WTC11 (cell line): ENCODE measurements around the gene PCED1A. TPM values are rescaled to one million over a fixed set of nuclear protein-coding genes. Genes with fewer than 3 reads are reported as not detected.

Source experiments
- AFF4 ChIP-seq: sonication (generic); formaldehyde crosslinking; IDR thresholded peaks from 2 replicates; pipeline ENCODE4 v1.8.1; 2023; ENCODE audit warnings: mild to moderate bottlenecking, missing genetic modification reagents, borderline replicate concordance
- CBFB ChIP-seq: sonication (generic); formaldehyde crosslinking; IDR thresholded peaks from 2 replicates; pipeline ENCODE4 v1.8.1; 2022; ENCODE audit warnings: mild to moderate bottlenecking, low read depth, missing genetic modification reagents
- CDX4 ChIP-seq: fragments of 250-450 bp; sonication (Bioruptor Pico); IDR thresholded peaks from 2 replicates; pipeline ENCODE4 v1.9.0; 2021; ENCODE audit warnings: moderate library complexity, mild to moderate bottlenecking, inconsistent platforms, borderline replicate concordance
- CREB1 ChIP-seq: sonication (generic); formaldehyde crosslinking; IDR thresholded peaks from 2 replicates; pipeline ENCODE4 v1.8.0; 2023; ENCODE audit warnings: mild to moderate bottlenecking, missing genetic modification reagents
- CTCF ChIP-seq: fragments of 200-600 bp; IDR thresholded peaks from 2 replicates; pipeline ENCODE4 v1.8.0; 2022; ENCODE audit warnings: antibody characterized with exemption
- FOXJ3 ChIP-seq: sonication (generic); formaldehyde crosslinking; IDR thresholded peaks from 2 replicates; pipeline ENCODE4 v1.9.0; 2021; ENCODE audit warnings: missing genetic modification reagents, mild to moderate bottlenecking, borderline replicate concordance
- FOXK1 ChIP-seq: sonication (generic); formaldehyde crosslinking; IDR thresholded peaks from 2 replicates; pipeline ENCODE4 v1.8.0; 2022; ENCODE audit warnings: mild to moderate bottlenecking, moderate library complexity, missing genetic modification reagents
- FOXP4 ChIP-seq: sonication (generic); formaldehyde crosslinking; IDR thresholded peaks from 2 replicates; pipeline ENCODE4 v1.8.0; 2022; ENCODE audit warnings: mild to moderate bottlenecking, missing genetic modification reagents
- GTF2I ChIP-seq: fragments of 250-450 bp; sonication (Bioruptor Pico); conservative IDR thresholded peaks from 2 replicates; pipeline ENCODE4 v1.4.0; 2021; ENCODE audit warnings: mild to moderate bottlenecking
- HMGA2 ChIP-seq: fragments of 250-450 bp; sonication (Bioruptor Pico); IDR thresholded peaks from 2 replicates; pipeline ENCODE4 v1.4.0; 2021; ENCODE audit warnings: mild to moderate bottlenecking, moderate library complexity
- HMGXB4 ChIP-seq: sonication (generic); formaldehyde crosslinking; IDR thresholded peaks from 2 replicates; pipeline ENCODE4 v1.8.1; 2023; ENCODE audit warnings: mild to moderate bottlenecking, moderate library complexity, missing genetic modification reagents
- JUN ChIP-seq: sonication (generic); formaldehyde crosslinking; IDR thresholded peaks from 2 replicates; pipeline ENCODE4 v1.8.0; 2023; ENCODE audit warnings: mild to moderate bottlenecking, missing genetic modification reagents
- MYBL2 ChIP-seq: sonication (generic); formaldehyde crosslinking; IDR thresholded peaks from 2 replicates; pipeline ENCODE4 v1.8.1; 2023; ENCODE audit warnings: mild to moderate bottlenecking, moderate library complexity, missing genetic modification reagents
- NFATC4 ChIP-seq: fragments of 250-450 bp; sonication (Bioruptor Pico); IDR thresholded peaks from 2 replicates; pipeline ENCODE4 v1.9.0; 2021; ENCODE audit warnings: mild to moderate bottlenecking
- NR2C2 ChIP-seq: sonication (generic); formaldehyde crosslinking; IDR thresholded peaks from 2 replicates; pipeline ENCODE4 v1.8.0; 2022; ENCODE audit warnings: mild to moderate bottlenecking, missing genetic modification reagents
- SOX15 ChIP-seq: fragments of 250-450 bp; sonication (Bioruptor Pico); IDR thresholded peaks from 2 replicates; pipeline ENCODE4 v1.9.0; 2021; ENCODE audit warnings: mild to moderate bottlenecking
- ZBTB43 ChIP-seq: sonication (generic); formaldehyde crosslinking; IDR thresholded peaks from 2 replicates; pipeline ENCODE4 v1.8.1; 2023; ENCODE audit warnings: mild to moderate bottlenecking, missing genetic modification reagents
- ZMAT4 ChIP-seq: fragments of 250-450 bp; sonication (Bioruptor Pico); IDR thresholded peaks from 2 replicates; pipeline ENCODE4 v1.9.0; 2021; ENCODE audit warnings: mild to moderate bottlenecking
- ZNF121 ChIP-seq: sonication (generic); formaldehyde crosslinking; IDR thresholded peaks from 2 replicates; pipeline ENCODE4 v1.8.0; 2023; ENCODE audit warnings: missing genetic modification reagents
- ZNF138 ChIP-seq: sonication (generic); formaldehyde crosslinking; conservative IDR thresholded peaks from 2 replicates; pipeline ENCODE4 v1.8.1; 2022; ENCODE audit warnings: mild to moderate bottlenecking, moderate library complexity, missing genetic modification reagents
- ZNF263 ChIP-seq: sonication (generic); formaldehyde crosslinking; IDR thresholded peaks from 2 replicates; pipeline ENCODE4 v1.8.1; 2022; ENCODE audit warnings: low read depth, mild to moderate bottlenecking, moderate library complexity, missing genetic modification reagents
- ZNF317 ChIP-seq: sonication (generic); formaldehyde crosslinking; IDR thresholded peaks from 2 replicates; pipeline ENCODE4 v1.8.1; 2023; ENCODE audit warnings: low read depth, mild to moderate bottlenecking, moderate library complexity, missing genetic modification reagents, borderline replicate concordance
- ZNF396 ChIP-seq: fragments of 250-450 bp; sonication (Bioruptor Pico); IDR thresholded peaks from 2 replicates; pipeline ENCODE4 v1.8.0; 2021; ENCODE audit warnings: mild to moderate bottlenecking, moderate library complexity, borderline replicate concordance
- ZNF423 ChIP-seq: fragments of 250-450 bp; sonication (Bioruptor Pico); IDR thresholded peaks from 2 replicates; pipeline ENCODE4 v2.1.2; 2022; ENCODE audit warnings: mild to moderate bottlenecking, moderate library complexity
- ZNF512 ChIP-seq: sonication (generic); formaldehyde crosslinking; IDR thresholded peaks from 2 replicates; pipeline ENCODE4 v1.8.1; 2022; ENCODE audit warnings: missing genetic modification reagents, borderline replicate concordance
- ZNF671 ChIP-seq: fragments of 250-450 bp; sonication (Bioruptor Pico); IDR thresholded peaks from 2 replicates; pipeline ENCODE4 v1.8.0; 2021; ENCODE audit warnings: mild to moderate bottlenecking
- total RNA-seq: library from RNA; stranded (reverse); gene quantifications from 3 replicates; pipeline ENCODE4 v1.2.3, GENCODE V29; 2021

The PCED1A gene
- total RNA-seq, 1 experiment from 2014 or later = 19.7 TPM

GRCh38 chr20:2872459-2873009, 32.1 kb upstream of the PCED1A start (continued):
- no peak for TF ChIP-seq ZBTB43 (CRISPR knock-in tag)
- no peak for TF ChIP-seq GTF2I
- no peak for TF ChIP-seq HMGA2
- no peak for TF ChIP-seq ZNF512 (CRISPR knock-in tag)
- TF ChIP-seq CTCF = peak; percentile 39; the same call in 1 of the 2 replicates
- TF ChIP-seq ZNF317 = no peak
- no peak for TF ChIP-seq ZNF671 (CRISPR knock-in tag)
- TF ChIP-seq HMGXB4 (CRISPR knock-in tag) = peak; percentile 70
- TF ChIP-seq FOXP4 (CRISPR knock-in tag) = no peak
- TF ChIP-seq ZNF423 (CRISPR knock-in tag) = no peak
- no peak for TF ChIP-seq FOXJ3 (CRISPR knock-in tag)
- no peak; the same call in 1 of the 2 replicates for TF ChIP-seq MYBL2
- 0 out of 2 replicates have a peak, but pooled peaks have one; percentile 47 for TF ChIP-seq ZNF138
- no peak; the same call in 1 of the 2 replicates for TF ChIP-seq FOXK1 (CRISPR knock-in tag)
- peak; percentile 79 for TF ChIP-seq CBFB (CRISPR knock-in tag)
- TF ChIP-seq ZMAT4 = no peak
- no peak for TF ChIP-seq ZNF396 (CRISPR knock-in tag)
- no peak for TF ChIP-seq SOX15 (CRISPR knock-in tag)
- TF ChIP-seq CDX4 (CRISPR knock-in tag) = no peak
- TF ChIP-seq NFATC4 = no peak
- TF ChIP-seq ZNF263 (CRISPR knock-in tag) = no peak
- TF ChIP-seq ZNF121 = no peak
- no peak for TF ChIP-seq CREB1 (CRISPR knock-in tag)
- no peak for TF ChIP-seq JUN (CRISPR knock-in tag)
- TF ChIP-seq AFF4 (CRISPR knock-in tag) = no peak
- no peak for TF ChIP-seq NR2C2 (CRISPR knock-in tag)
